Activated CD4-positive, alpha-beta memory T cell treated with anti-CD3 and anti-CD28 coated beads for 36 hours (primary cell): Measurements from ENCODE around the gene GLDN. TPM values are rescaled to one million over a fixed set of nuclear protein-coding genes. Genes with fewer than 3 reads are reported as not detected.

Experiments used
- CTCF ChIA-PET: fragments of 350-600 bp; sonication (Branson Sonifier 250); formaldehyde crosslinking; loops from one replicate; lab custom pipeline; 2021; ENCODE audit warnings: antibody characterized with exemption, inconsistent platforms; lab: Charles Lee
- POLR2A ChIA-PET: fragments of 350-600 bp; sonication (Branson Sonifier 250); formaldehyde crosslinking; loops from one replicate; lab custom pipeline; 2021; ENCODE audit warnings: antibody characterized with exemption; lab: Charles Lee
- DNase-seq: peaks from one replicate; pipeline ENCODE4 v3.0.0-alpha.2; 2020
- H3K27ac Mint-ChIP-seq: one replicate; pipeline ENCODE4 v1.8.0; 2021; ENCODE audit warnings: mixed read lengths
- H3K27me3 Mint-ChIP-seq: one replicate; pipeline ENCODE4 v1.8.0; 2021; ENCODE audit warnings: mixed read lengths
- H3K36me3 Mint-ChIP-seq: one replicate; pipeline ENCODE4 v1.8.0; 2021; ENCODE audit warnings: mixed read lengths
- H3K4me1 Mint-ChIP-seq: one replicate; pipeline ENCODE4 v1.8.0; 2021; ENCODE audit warnings: low read depth, mixed read lengths
- H3K4me3 Mint-ChIP-seq: one replicate; pipeline ENCODE4 v1.8.0; 2021; ENCODE audit warnings: mild to moderate bottlenecking, mixed read lengths
- H3K9me3 Mint-ChIP-seq: one replicate; pipeline ENCODE4 v1.8.0; 2021; ENCODE audit warnings: mixed read lengths
- intact Hi-C: fragments of 100-400 bp; cut with micrococcal nuclease; formaldehyde crosslinking; loops from one replicate; pipeline ENCODE4 v1.15.1; 2023
- total RNA-seq, 2 experiments: library from RNA; stranded (reverse); gene quantifications; one replicate each; pipeline ENCODE4 v1.2.3, GENCODE V29; 2021

The GLDN gene
- total RNA-seq, 2 experiments from 2014 or later, result not detected

DNA sequence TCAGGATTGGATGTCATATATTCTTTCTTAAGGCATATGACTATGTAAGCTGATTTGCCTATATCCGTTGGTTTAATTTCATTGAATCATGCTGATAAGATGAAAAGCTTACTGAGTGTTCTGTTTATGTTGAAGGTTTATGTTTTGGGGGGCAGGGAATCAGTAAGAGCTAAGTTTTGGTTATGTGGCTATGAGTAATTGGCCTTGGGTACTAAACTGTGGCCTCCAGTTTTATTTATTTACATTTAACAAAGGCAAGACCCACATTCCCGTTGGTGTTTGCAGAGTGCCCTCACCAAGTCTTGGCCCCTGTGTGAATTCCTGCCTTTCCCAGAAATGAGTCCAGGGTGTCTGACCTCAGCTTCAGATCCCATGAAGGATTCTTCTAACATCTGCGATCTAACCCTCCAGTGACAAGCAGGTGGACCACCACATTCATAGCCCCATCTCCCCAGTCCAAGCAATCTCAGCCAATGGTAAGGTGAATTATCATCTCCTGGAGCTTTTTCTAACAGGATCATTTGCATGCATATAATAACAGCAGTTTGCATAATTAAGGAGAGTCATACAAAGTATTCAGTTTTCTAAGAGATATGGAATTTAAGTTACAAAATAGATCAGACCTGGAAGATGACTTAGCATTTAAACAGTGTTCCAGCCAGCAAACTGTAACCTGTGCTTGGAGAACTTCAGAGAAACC is 27.4 kb downstream of the GLDN start:
- POLR2A ChIA-PET, result no interaction called here
- no peaks in the 10 kb centered on the region for H3K27me3 Mint-ChIP-seq

GRCh38 chr15:51369451-51369761 is 28.0 kb downstream of the GLDN start:
- no peak for DNase-seq
- H3K27ac Mint-ChIP-seq, result no peak overlapping the region
- ChIA-PET CTCF (interaction anchor here (1.2 to 1.4 kb wide), 2 partner anchors 177 to 206 kb away, joined by 3 to 4 read pairs; no protein-coding TSS in a partner anchor), POLR2A (no interaction called here)
- intact Hi-C loops, result no loop called here
- no peaks in the 10 kb centered on the region for H3K4me1 Mint-ChIP-seq
- no peaks in the 10 kb centered on the region for H3K9me3 Mint-ChIP-seq
- H3K4me3 Mint-ChIP-seq, result no peak overlapping the region
- H3K36me3 Mint-ChIP-seq, result no peaks in the 10 kb centered on the region
- no peaks in the 10 kb centered on the region for H3K27me3 Mint-ChIP-seq

More for the DNA sequence above, 27.4 kb downstream of the GLDN start:
- CTCF ChIA-PET, result interaction anchor here (1.2 to 1.4 kb wide), 2 partner anchors 176 to 206 kb away, joined by 3 to 4 read pairs; no protein-coding TSS in a partner anchor
- H3K9me3 Mint-ChIP-seq, result no peaks in the 10 kb centered on the region
- no peak overlapping the region for H3K27ac Mint-ChIP-seq
- DNase-seq, result no peak
- H3K4me3 Mint-ChIP-seq, result no peak overlapping the region
- no peaks in the 10 kb centered on the region for H3K4me1 Mint-ChIP-seq
- intact Hi-C loops, result no loop called here
- no peaks in the 10 kb centered on the region for H3K36me3 Mint-ChIP-seq

GRCh38 chr15:51371266-51371665 is 29.8 kb downstream of the GLDN start:
- Mint-ChIP-seq H3K4me3 (no peak overlapping the region), H3K27me3 (no peaks in the 10 kb centered on the region), H3K27ac (no peak overlapping the region), H3K9me3 (no peaks in the 10 kb centered on the region), H3K4me1 (no peaks in the 10 kb centered on the region), H3K36me3 (no peaks in the 10 kb centered on the region)
- CTCF ChIA-PET, result no interaction called here
- intact Hi-C loops, result no loop called here
- POLR2A ChIA-PET, result no interaction called here
- DNase-seq, result no peak

- no peaks in the 10 kb centered on the region for H3K4me1 Mint-ChIP-seq
- no peaks in the 10 kb centered on the region for H3K36me3 Mint-ChIP-seq
- intact Hi-C loops, result no loop called here
- POLR2A ChIA-PET, result no interaction called here
- CTCF ChIA-PET, result interaction anchor here (1.3 kb wide), 1 partner anchor 211 kb away, joined by 4 read pairs; no protein-coding TSS in a partner anchor
- no peaks in the 10 kb centered on the region for H3K9me3 Mint-ChIP-seq
- no peak for DNase-seq
- no peak overlapping the region for H3K4me3 Mint-ChIP-seq
- no peak overlapping the region for H3K27ac Mint-ChIP-seq
- H3K27me3 Mint-ChIP-seq, result no peaks in the 10 kb centered on the region
These were observed 32.7 kb downstream of the GLDN start for GRCh38 chr15:51374131-51374530.

DNA sequence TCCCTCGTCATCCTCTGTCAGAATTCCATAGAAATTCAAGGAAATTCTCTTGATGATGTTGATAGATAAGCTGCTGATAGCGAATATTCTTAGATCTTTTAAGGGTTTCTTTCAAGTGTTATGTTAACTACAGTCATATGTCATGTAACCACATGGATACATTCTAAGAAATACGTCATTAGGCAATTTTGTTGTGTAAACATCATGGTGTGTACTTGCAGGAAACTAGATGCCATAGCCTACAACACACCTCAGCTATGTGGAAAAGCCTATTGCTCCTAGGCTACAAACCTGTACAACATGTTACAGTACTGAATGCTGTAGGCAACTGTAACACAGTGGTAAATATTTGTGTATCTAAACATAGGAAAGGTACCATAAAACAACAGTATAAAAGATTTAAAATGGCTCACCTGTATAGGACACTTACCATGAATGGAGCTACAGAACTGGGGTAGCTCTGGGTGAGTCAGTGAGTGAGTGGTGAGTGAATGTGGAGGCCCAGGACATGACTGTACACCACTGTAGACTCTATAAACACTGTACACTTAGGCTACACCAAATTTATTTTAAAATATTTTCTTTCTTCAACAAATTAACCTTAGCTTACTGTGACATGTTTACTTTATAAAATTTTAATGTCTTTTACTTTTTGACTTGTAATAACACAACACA is 34.6 kb downstream of the GLDN start:
- no peaks in the 10 kb centered on the region for H3K4me1 Mint-ChIP-seq
- intact Hi-C loops, result no loop called here
- H3K4me3 Mint-ChIP-seq, result no peak overlapping the region
- no peak overlapping the region for H3K27ac Mint-ChIP-seq
- H3K27me3 Mint-ChIP-seq, result no peaks in the 10 kb centered on the region
- ChIA-PET CTCF (interaction anchor here (1.0 to 1.5 kb wide), 2 partner anchors 94 to 213 kb away, joined by 3 to 4 read pairs; no protein-coding TSS in a partner anchor), POLR2A (no interaction called here)
- no peak for DNase-seq
- H3K36me3 Mint-ChIP-seq, result no peaks in the 10 kb centered on the region
- H3K9me3 Mint-ChIP-seq, result no peaks in the 10 kb centered on the region

- no peak overlapping the region for H3K27ac Mint-ChIP-seq
- DNase-seq, result no peak
- intact Hi-C loops, result no loop called here
- ChIA-PET POLR2A (no interaction called here), CTCF (interaction anchor here (0.7 to 1.5 kb wide), 3 partner anchors 95 to 214 kb away, joined by 3 to 4 read pairs (median 4); no protein-coding TSS in a partner anchor)
- H3K36me3 Mint-ChIP-seq, result no peaks in the 10 kb centered on the region
- H3K27me3 Mint-ChIP-seq, result peaks cover 10% of the 10 kb centered on the region
- no peaks in the 10 kb centered on the region for H3K9me3 Mint-ChIP-seq
- no peaks in the 10 kb centered on the region for H3K4me1 Mint-ChIP-seq
- no peak overlapping the region for H3K4me3 Mint-ChIP-seq
These were observed 35.8 kb downstream of the GLDN start for GRCh38 chr15:51377038-51377786.

GRCh38 chr15:51378406-51378805 is 37.0 kb downstream of the GLDN start:
- Mint-ChIP-seq H3K4me3 (no peak overlapping the region), H3K9me3 (no peaks in the 10 kb centered on the region), H3K4me1 (no peaks in the 10 kb centered on the region), H3K27me3 (peaks cover 16% of the 10 kb centered on the region), H3K27ac (no peak overlapping the region), H3K36me3 (no peaks in the 10 kb centered on the region)
- intact Hi-C loops, result no loop called here
- ChIA-PET CTCF (interaction anchor here (5.5 kb wide), 1 partner anchor 216 kb away, joined by 44 read pairs; no protein-coding TSS in a partner anchor), POLR2A (no interaction called here)
- no peak for DNase-seq

DNA sequence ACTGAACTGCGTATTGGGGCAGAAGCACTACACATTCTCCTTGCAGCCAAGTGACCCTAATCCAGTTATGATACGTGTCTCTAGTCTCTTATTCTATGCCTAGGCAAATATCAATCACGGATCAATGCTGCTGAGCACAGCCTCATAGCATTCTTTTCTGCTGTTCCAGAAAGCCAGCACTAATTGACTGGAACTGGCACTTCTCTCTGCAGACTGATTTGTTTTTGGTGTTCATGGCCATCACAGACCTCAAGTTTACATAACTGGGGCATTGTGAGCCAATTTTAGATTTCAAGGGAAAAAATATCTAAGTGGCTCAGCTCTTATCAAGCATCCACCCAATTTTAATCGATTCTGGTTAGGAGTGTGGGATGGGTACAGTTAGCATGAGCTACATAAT is 37.9 kb downstream of the GLDN start:
- CTCF ChIA-PET, result interaction anchor here (5.5 kb wide), 1 partner anchor 217 kb away, joined by 44 read pairs; no protein-coding TSS in a partner anchor
- POLR2A ChIA-PET, result no interaction called here
- peaks cover 22% of the 10 kb centered on the region for H3K27me3 Mint-ChIP-seq
- H3K9me3 Mint-ChIP-seq, result no peaks in the 10 kb centered on the region
- H3K27ac Mint-ChIP-seq, result no peak overlapping the region
- H3K4me1 Mint-ChIP-seq, result no peaks in the 10 kb centered on the region
- intact Hi-C loops, result no loop called here
- no peaks in the 10 kb centered on the region for H3K36me3 Mint-ChIP-seq
- DNase-seq, result no peak
- H3K4me3 Mint-ChIP-seq, result no peak overlapping the region

GRCh38 chr15:51380999-51381806 is 39.7 kb downstream of the GLDN start:
- H3K4me1 Mint-ChIP-seq, result no peaks in the 10 kb centered on the region
- peak; percentile 46 for DNase-seq
- H3K36me3 Mint-ChIP-seq, result no peaks in the 10 kb centered on the region
- intact Hi-C loops, result loop anchor here (1.0 kb wide), 2 partner anchors 100 to 218 kb away; no protein-coding TSS in a partner anchor
- H3K27me3 Mint-ChIP-seq, result peaks cover 22% of the 10 kb centered on the region
- H3K27ac Mint-ChIP-seq, result no peak overlapping the region
- no peak overlapping the region for H3K4me3 Mint-ChIP-seq
- CTCF ChIA-PET, result interaction anchor here (0.6 to 5.5 kb wide), 5 partner anchors 9 to 248 kb away, joined by 3 to 44 read pairs (median 3); no protein-coding TSS in a partner anchor
- no peaks in the 10 kb centered on the region for H3K9me3 Mint-ChIP-seq
- POLR2A ChIA-PET, result no interaction called here

DNA sequence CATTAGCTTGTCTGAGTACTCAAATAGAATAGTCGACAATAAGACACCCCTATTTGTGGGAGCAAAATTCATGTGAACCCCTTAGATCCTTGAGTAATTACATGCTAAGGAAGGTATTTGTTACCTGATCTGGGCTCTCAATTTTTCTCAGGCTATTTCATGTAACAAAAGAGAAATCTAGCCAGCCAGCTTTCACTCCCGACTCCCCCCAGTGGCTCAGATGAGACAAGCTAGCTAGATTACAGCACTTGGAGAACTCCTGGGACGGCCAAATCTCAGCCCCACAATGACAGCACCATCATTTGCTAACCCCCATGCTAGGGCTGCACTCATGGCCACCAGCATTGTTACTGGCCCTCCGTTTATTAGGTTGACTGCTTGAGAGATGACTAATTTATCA is 41.3 kb downstream of the GLDN start:
- H3K4me1 Mint-ChIP-seq, result no peaks in the 10 kb centered on the region
- no peak overlapping the region for H3K4me3 Mint-ChIP-seq
- H3K9me3 Mint-ChIP-seq, result no peaks in the 10 kb centered on the region
- ChIA-PET CTCF (interaction anchor here (1.2 to 5.5 kb wide), 2 partner anchors 20 to 221 kb away, joined by 3 to 44 read pairs; no protein-coding TSS in a partner anchor), POLR2A (no interaction called here)
- intact Hi-C loops, result no loop called here
- H3K27ac Mint-ChIP-seq, result no peak overlapping the region
- H3K27me3 Mint-ChIP-seq, result peaks cover 22% of the 10 kb centered on the region
- DNase-seq, result no peak
- H3K36me3 Mint-ChIP-seq, result no peaks in the 10 kb centered on the region

- DNase-seq, result no peak
- H3K27me3 Mint-ChIP-seq, result peaks cover 22% of the 10 kb centered on the region
- ChIA-PET POLR2A (no interaction called here), CTCF (interaction anchor here (0.6 kb wide), 1 partner anchor 223 kb away, joined by 3 read pairs; no protein-coding TSS in a partner anchor)
- H3K36me3 Mint-ChIP-seq, result no peaks in the 10 kb centered on the region
- peaks cover 7% of the 10 kb centered on the region for H3K4me1 Mint-ChIP-seq
- intact Hi-C loops, result no loop called here
- no peak overlapping the region for H3K4me3 Mint-ChIP-seq
- H3K27ac Mint-ChIP-seq, result no peak overlapping the region
- no peaks in the 10 kb centered on the region for H3K9me3 Mint-ChIP-seq
These were observed 44.6 kb downstream of the GLDN start for GRCh38 chr15:51386029-51386428.
